Nephron (organoid): Measurements from ENCODE around the gene CDH23.

Source experiments
- H3K27ac Mint-ChIP-seq, 3 experiments: 2 replicates each; pipeline ENCODE4 v1.8.0; 2020; ENCODE audit warnings: mixed read lengths in 3 of 3, mild to moderate bottlenecking in 2 of 3, moderate library complexity in 1 of 3
- H3K27me3 Mint-ChIP-seq: 2 replicates; pipeline ENCODE4 v1.8.0; 2021; ENCODE audit warnings: low read depth, mild to moderate bottlenecking, moderate library complexity, mixed read lengths
- H3K36me3 Mint-ChIP-seq: 2 replicates; pipeline ENCODE4 v1.8.0; 2020; ENCODE audit warnings: low read depth, mixed read lengths
- H3K4me1 Mint-ChIP-seq: 2 replicates; pipeline ENCODE4 v1.8.0; 2020; ENCODE audit warnings: mixed read lengths
- H3K4me3 Mint-ChIP-seq, 3 experiments: 2 replicates each; pipeline ENCODE4 v1.8.0; 2020; ENCODE audit warnings: mild to moderate bottlenecking in 3 of 3, mixed read lengths in 3 of 3, moderate library complexity in 2 of 3
- H3K9me3 Mint-ChIP-seq: 2 replicates; pipeline ENCODE4 v1.8.0; 2020; ENCODE audit warnings: mixed read lengths
- TF ChIP-seq, protein P1 (sequence below), 3 experiments: fragments of 200-600 bp; sonication (generic); IDR thresholded peaks; one replicate each; pipeline ENCODE4 v1.5.0; 2021; ENCODE audit warnings: antibody characterized with exemption in 3 of 3; ENCODE audit not compliant: unreplicated experiment in 3 of 3

The CDH23 gene

DNA sequence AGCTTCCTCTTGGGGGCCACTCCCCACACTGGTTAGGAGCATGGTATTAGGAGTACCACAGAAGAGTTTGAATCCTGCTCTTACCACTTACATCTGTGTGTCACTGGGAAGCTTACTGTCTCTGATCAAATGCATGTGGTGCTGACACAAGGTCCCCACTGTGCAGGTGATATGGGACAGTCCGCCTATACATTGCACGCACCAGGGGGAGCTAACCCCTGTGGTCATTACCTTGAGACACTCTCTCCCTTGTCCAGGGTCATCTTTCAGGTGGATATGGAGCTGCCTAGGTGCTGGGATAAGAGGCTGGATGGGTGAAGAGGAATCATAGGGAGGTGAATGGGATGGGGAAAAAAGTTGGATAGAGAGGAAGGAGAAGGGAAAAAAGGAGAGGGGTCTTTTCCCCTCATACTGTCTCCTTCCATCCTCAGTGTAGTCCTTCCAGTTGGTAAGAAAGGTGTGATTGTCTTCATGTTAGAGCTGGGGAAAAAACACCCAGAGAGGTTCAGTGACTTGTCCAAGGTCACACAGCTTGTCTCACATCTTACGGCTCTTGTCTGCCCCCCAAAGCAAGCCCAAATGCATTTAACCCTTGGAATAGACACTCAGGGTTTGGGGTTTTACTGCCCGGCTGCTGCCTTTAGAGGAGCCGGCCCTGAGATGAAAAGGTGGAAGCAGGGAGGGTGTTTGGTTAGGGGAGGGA, 125.9 kb downstream of the CDH23 start:
- TF ChIP-seq, protein P1, sequence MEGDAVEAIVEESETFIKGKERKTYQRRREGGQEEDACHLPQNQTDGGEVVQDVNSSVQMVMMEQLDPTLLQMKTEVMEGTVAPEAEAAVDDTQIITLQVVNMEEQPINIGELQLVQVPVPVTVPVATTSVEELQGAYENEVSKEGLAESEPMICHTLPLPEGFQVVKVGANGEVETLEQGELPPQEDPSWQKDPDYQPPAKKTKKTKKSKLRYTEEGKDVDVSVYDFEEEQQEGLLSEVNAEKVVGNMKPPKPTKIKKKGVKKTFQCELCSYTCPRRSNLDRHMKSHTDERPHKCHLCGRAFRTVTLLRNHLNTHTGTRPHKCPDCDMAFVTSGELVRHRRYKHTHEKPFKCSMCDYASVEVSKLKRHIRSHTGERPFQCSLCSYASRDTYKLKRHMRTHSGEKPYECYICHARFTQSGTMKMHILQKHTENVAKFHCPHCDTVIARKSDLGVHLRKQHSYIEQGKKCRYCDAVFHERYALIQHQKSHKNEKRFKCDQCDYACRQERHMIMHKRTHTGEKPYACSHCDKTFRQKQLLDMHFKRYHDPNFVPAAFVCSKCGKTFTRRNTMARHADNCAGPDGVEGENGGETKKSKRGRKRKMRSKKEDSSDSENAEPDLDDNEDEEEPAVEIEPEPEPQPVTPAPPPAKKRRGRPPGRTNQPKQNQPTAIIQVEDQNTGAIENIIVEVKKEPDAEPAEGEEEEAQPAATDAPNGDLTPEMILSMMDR (IDR thresholded peaks at IDR 0.05; ENCODE audit: unreplicated experiment in 3 of 3): no peak
- H3K9me3 Mint-ChIP-seq: no peaks in the 10 kb centered on the region
- H3K27ac Mint-ChIP-seq: no peak overlapping the region
- no peak overlapping the region for H3K4me3 Mint-ChIP-seq
- peaks cover 51% of the 10 kb centered on the region for H3K27me3 Mint-ChIP-seq
- H3K4me1 Mint-ChIP-seq: peaks cover 5% of the 10 kb centered on the region
- no peaks in the 10 kb centered on the region for H3K36me3 Mint-ChIP-seq

DNA sequence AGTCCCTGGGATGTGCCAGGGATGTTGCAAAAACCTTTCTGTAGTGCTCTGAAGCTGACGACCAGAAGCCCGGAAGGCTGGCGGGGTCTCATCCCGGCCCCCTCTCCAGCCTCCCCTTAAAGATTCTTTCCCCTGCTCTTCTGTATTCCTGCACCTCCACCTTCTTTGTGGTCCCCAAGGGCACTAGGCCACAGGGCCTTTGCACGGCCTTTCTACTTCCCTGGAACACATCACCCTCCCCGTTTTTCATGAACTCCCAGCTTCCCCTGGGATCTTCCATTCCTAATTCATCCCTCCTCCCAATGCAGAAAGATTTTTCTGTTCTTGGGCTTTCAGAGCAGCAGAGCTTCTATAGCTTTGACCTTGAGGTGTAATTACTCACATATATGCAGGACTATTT, 127.0 kb downstream of the CDH23 start:
- TF ChIP-seq, protein P1 (IDR thresholded peaks at IDR 0.05; ENCODE audit: unreplicated experiment in 3 of 3): no peak
- Mint-ChIP-seq H3K27ac (no peak overlapping the region), H3K27me3 (peaks cover 58% of the 10 kb centered on the region), H3K4me1 (peaks cover 16% of the 10 kb centered on the region), H3K9me3 (no peaks in the 10 kb centered on the region), H3K36me3 (no peaks in the 10 kb centered on the region), H3K4me3 (no peak overlapping the region)

DNA sequence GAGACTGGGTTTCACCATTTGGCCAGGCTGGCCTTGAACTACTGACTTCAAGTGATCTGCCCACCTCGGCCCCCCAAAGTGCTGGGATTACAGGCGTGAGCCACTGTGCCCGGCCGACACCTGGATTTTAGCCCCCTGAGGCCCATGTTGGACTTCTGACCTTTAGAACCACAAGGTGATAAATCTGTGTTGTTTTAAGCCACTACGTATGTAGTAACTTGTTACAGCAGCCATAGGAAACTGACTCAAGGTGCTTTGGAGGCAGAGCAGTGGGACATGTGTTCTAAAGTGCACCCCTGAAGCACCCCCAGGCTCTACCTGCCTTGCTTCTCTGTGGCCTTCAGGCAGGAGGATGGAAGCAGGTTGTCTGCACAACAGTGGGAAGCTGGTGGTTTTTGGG, 128.4 kb downstream of the CDH23 start:
- Mint-ChIP-seq H3K4me3 (no peak overlapping the region), H3K27ac (no peak overlapping the region), H3K4me1 (peaks cover 28% of the 10 kb centered on the region), H3K27me3 (peaks cover 64% of the 10 kb centered on the region), H3K9me3 (no peaks in the 10 kb centered on the region), H3K36me3 (no peaks in the 10 kb centered on the region)
- TF ChIP-seq, protein P1 (IDR thresholded peaks at IDR 0.05; ENCODE audit: unreplicated experiment in 3 of 3): no peak

DNA sequence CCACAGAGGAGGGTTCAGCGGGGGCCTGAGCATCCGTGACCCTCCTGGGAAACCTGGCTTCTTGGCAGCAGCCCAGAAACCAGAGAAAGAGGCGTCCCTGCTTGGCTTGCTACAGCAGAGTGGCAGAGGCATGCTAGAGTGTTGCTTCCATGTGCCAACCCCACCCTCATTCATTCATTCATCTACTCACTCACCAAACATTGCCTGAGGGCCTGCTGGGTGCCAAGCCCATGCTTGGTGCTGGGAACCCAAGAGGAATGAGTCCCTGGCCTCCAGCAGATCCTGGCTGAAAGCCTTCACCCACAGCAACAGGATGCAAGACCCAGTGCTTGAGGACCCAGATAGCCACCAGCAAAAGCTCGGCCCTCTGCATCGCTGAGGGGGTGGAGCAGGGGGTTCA, 129.0 kb downstream of the CDH23 start:
- H3K27ac Mint-ChIP-seq: no peak overlapping the region
- TF ChIP-seq, protein P1 (IDR thresholded peaks at IDR 0.05; ENCODE audit: unreplicated experiment in 3 of 3): no peak

DNA sequence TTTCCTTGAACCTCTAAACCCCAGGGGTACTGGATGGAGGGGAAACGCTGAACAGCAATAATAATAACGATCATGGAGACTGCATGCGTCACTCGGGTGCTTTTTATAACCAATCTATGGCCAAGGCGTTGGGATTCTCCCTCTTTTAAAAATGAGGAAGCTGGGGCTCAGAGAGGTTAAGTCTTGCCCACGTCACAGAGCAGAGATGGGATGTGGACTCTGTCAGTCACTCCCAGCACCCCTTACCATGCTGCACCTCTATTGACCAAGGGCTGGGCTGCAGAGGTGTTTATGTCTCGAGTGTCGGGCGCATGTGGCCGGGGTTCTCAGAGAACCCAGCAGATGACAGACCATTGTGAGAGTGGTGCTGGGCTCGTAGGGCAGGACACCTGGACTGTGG, 129.9 kb downstream of the CDH23 start:
- Mint-ChIP-seq H3K9me3 (no peaks in the 10 kb centered on the region), H3K36me3 (no peaks in the 10 kb centered on the region), H3K27ac (no peak overlapping the region), H3K27me3 (peaks cover 55% of the 10 kb centered on the region), H3K4me1 (peaks cover 29% of the 10 kb centered on the region), H3K4me3 (no peak overlapping the region)
- TF ChIP-seq, protein P1 (IDR thresholded peaks at IDR 0.05; ENCODE audit: unreplicated experiment in 3 of 3): no peak

More for the DNA sequence above, 129.0 kb downstream of the CDH23 start:
- Mint-ChIP-seq H3K4me3 (no peak overlapping the region), H3K27me3 (peaks cover 64% of the 10 kb centered on the region), H3K4me1 (peaks cover 28% of the 10 kb centered on the region), H3K36me3 (no peaks in the 10 kb centered on the region), H3K9me3 (no peaks in the 10 kb centered on the region)

DNA sequence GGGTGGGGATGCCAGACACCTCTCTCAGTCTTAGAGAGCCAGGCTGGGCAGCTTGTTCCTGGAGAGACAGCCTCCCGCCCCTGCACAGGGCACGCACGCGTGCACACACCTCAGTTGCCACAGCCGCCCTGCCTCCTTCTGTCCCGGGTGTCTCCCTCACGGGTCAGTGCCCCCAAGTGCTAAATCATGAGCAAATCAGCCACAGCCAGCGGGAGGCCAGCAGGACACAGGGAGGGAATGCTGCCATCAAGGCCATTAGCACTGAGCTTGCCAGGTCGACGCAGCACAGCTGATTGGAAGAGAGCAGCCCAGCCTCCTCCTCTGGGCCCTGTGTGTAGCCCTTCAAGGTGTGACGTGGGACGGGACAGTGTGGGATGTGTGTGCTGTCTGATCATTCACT, 130.4 kb downstream of the CDH23 start:
- no peaks in the 10 kb centered on the region for H3K36me3 Mint-ChIP-seq
- H3K27me3 Mint-ChIP-seq: peaks cover 50% of the 10 kb centered on the region
- H3K9me3 Mint-ChIP-seq: no peaks in the 10 kb centered on the region
- TF ChIP-seq, protein P1 (IDR thresholded peaks at IDR 0.05; ENCODE audit: unreplicated experiment in 3 of 3): no peak
- H3K4me3 Mint-ChIP-seq: no peak overlapping the region
- H3K4me1 Mint-ChIP-seq: peaks cover 34% of the 10 kb centered on the region
- peak overlapping the region in 1 of 3 experiments; percentile 49 for H3K27ac Mint-ChIP-seq
